GM12878 (cell line): Measurements from ENCODE around the gene SERHL2. TPM values are rescaled to one million over a fixed set of nuclear protein-coding genes. Genes with fewer than 3 reads are reported as not detected.

Experiments
- BACH1 ChIP-seq: fragments of 450-650 bp; IDR thresholded peaks from 2 replicates; pipeline ENCODE4 v1.6.1; 2017; ENCODE audit warnings: mild to moderate bottlenecking, borderline replicate concordance
- CHD2 ChIP-seq: IDR thresholded peaks from 2 replicates; pipeline ENCODE4 v1.6.1; 2011; ENCODE audit warnings: low read depth, low read length, improper control_type of control experiment, borderline replicate concordance
- CREM ChIP-seq: IDR thresholded peaks from 2 replicates; pipeline ENCODE4 v1.6.1; 2014; ENCODE audit warnings: antibody characterized with exemption, low read depth
- E2F8 ChIP-seq: fragments of 450-650 bp; IDR thresholded peaks from 2 replicates; pipeline ENCODE4 v1.6.1; 2018; ENCODE audit warnings: mild to moderate bottlenecking, low read depth, moderate library complexity; ENCODE audit not compliant: partially characterized antibody
- EGR1 ChIP-seq, 2 experiments: IDR thresholded peaks; 1 replicate in 1 of 2; 2 replicates in 1 of 2; pipeline ENCODE4 v1.6.1; 2011 to 2012; ENCODE audit warnings: low read depth in 2 of 2, low read length in 2 of 2, borderline replicate concordance in 1 of 2, mild to moderate bottlenecking in 1 of 2, moderate library complexity in 1 of 2
- FOXM1 ChIP-seq: IDR thresholded peaks from 2 replicates; pipeline ENCODE4 v1.6.1; 2012; ENCODE audit warnings: low read depth, mild to moderate bottlenecking, inconsistent platforms, low read length, moderate library complexity
- HCFC1 ChIP-seq: fragments of 150-350 bp; IDR thresholded peaks from 2 replicates; pipeline ENCODE4 v1.6.1; 2014; ENCODE audit warnings: low read length
- MEF2A ChIP-seq: IDR thresholded peaks from 2 replicates; pipeline ENCODE4 v1.6.1; 2011; ENCODE audit warnings: low read depth, mild to moderate bottlenecking, low read length, moderate library complexity; ENCODE audit not compliant: insufficient read depth
- MTA2 ChIP-seq: fragments of 450-650 bp; IDR thresholded peaks from 2 replicates; pipeline ENCODE4 v1.6.1; 2016; ENCODE audit warnings: low read depth, mild to moderate bottlenecking, moderate library complexity
- NFIC ChIP-seq: IDR thresholded peaks from 2 replicates; pipeline ENCODE4 v1.6.1; 2012; ENCODE audit warnings: low read depth, mild to moderate bottlenecking, inconsistent platforms, low read length, moderate library complexity
- RFX5 ChIP-seq: IDR thresholded peaks from 2 replicates; pipeline ENCODE4 v1.6.1; 2011; ENCODE audit warnings: low read depth, low read length, improper control_type of control experiment
- YBX1 ChIP-seq: fragments of 450-650 bp; IDR thresholded peaks from 2 replicates; pipeline ENCODE4 v1.6.1; 2016; ENCODE audit warnings: antibody characterized with exemption
- ZNF24 ChIP-seq: fragments of 450-650 bp; IDR thresholded peaks from 2 replicates; pipeline ENCODE4 v1.6.1; 2017; ENCODE audit warnings: antibody characterized with exemption, mild to moderate bottlenecking
- ZNF687 ChIP-seq: fragments of 450-650 bp; IDR thresholded peaks from 2 replicates; pipeline ENCODE4 v1.6.1; 2017; ENCODE audit warnings: mild to moderate bottlenecking, moderate library complexity
- polyA plus RNA-seq, 11 experiments: library from polyadenylated mRNA; depleted of rRNA in 4 of 11; unstranded in 6 of 11; stranded (reverse) in 5 of 11; fragments of >200 nt; fragmentation: Nextera tagmentation in 4 of 11; fragmentation: Illumina TruSeq in 1 of 11; extraction: Ambion mirVana in 4 of 11; extraction: Trizol in 1 of 11; gene quantifications; 1 replicate in 1 of 11; 2 replicates in 10 of 11; pipeline versions ENCODE4 v1.2.1 to v1.2.3, GENCODE V29; 2011 to 2016; ENCODE audit warnings: inconsistent platforms in 2 of 11, missing spikeins in 2 of 11, low read depth in 1 of 11
- total RNA-seq, 4 experiments: library from RNA; depleted of rRNA in 3 of 4; stranded (reverse); fragments of >200 nt in 3 of 4; fragmentation: Illumina TruSeq in 1 of 4; extraction: Trizol in 1 of 4; gene quantifications; 2 replicates each; pipeline versions ENCODE4 v1.2.1 to v1.2.3, GENCODE V29; 2013 to 2021
- TF ChIP-seq, protein P1 (sequence below): fragments of 450-650 bp; IDR thresholded peaks from 2 replicates; pipeline ENCODE4 v1.6.1; 2014; ENCODE audit warnings: mild to moderate bottlenecking
- TF ChIP-seq, protein P2 (sequence below), 3 experiments: IDR thresholded peaks in 2 of 3; conservative IDR thresholded peaks in 1 of 3; 2 replicates each; pipeline ENCODE4 v1.5.1; 2011; ENCODE audit warnings: low read depth in 3 of 3, low read length in 3 of 3, mild to moderate bottlenecking in 3 of 3, control low read depth in 2 of 3, moderate library complexity in 2 of 3, inconsistent platforms in 1 of 3, mixed read lengths in 1 of 3; ENCODE audit not compliant: control insufficient read depth in 2 of 3, insufficient read depth in 1 of 3; ENCODE audit errors: extremely low read depth in 1 of 3
- TF ChIP-seq, protein P3 (sequence below): IDR thresholded peaks from 2 replicates; pipeline ENCODE4 v1.6.1; 2011; ENCODE audit warnings: low read depth, low read length, improper control_type of control experiment, borderline replicate concordance

Gene SERHL2
- total and polyA plus RNA-seq, 10 of the 15 experiments (the other 5 are each of a cell fraction or from before 2014, with no cell fraction given) = 0.63 to 2.0 (median 1.2) TPM

DNA sequence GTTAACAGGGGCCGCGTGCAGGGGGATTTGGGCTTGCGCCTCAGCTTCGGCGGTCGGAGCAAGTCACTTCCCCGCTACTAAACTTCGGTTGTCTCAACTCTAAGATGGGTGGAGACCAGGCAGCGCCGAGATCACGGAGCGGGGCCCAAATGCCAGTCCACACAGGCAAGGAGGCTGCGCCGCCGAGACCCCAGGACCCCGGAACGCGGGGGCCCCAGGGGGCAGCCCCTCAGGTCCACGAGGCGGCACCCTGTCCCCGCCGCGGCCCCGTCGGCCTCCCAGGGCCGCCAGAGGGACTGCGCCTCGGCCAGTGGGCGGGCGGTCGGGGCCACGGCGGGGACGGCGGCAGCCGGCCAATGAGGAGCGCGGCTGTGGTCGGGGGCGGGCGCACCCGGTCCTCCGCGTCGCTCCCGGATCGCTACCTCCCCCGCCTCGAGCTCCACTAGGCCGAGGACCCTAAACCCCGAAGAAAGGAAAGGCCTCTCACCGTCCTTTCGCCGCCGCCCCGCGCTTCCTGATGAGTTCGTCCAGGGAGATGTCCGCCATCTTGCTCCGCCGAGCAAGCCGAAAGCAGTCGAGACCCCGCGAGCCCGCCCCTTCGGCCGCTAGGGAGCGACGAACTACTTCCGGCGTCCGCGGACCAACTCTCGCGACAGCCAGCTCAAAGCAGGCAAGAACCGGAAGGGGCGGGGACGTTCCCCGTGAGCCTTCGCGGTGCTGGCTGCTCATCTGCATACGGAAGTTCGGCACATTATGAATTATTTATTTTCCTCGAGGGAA is 60.7 kb downstream of the SERHL2 start, which contains the start of gene POLDIP3 (continued):
- TF ChIP-seq E2F8 = no peak
- TF ChIP-seq CREM = peak; percentile 44; the same call in 1 of the 2 replicates
- TF ChIP-seq MTA2 = no peak
- no peak for TF ChIP-seq FOXM1
- TF ChIP-seq, protein P1, sequence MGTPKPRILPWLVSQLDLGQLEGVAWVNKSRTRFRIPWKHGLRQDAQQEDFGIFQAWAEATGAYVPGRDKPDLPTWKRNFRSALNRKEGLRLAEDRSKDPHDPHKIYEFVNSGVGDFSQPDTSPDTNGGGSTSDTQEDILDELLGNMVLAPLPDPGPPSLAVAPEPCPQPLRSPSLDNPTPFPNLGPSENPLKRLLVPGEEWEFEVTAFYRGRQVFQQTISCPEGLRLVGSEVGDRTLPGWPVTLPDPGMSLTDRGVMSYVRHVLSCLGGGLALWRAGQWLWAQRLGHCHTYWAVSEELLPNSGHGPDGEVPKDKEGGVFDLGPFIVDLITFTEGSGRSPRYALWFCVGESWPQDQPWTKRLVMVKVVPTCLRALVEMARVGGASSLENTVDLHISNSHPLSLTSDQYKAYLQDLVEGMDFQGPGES = no peak
- TF ChIP-seq YBX1 = no peak
- TF ChIP-seq, protein P2, sequence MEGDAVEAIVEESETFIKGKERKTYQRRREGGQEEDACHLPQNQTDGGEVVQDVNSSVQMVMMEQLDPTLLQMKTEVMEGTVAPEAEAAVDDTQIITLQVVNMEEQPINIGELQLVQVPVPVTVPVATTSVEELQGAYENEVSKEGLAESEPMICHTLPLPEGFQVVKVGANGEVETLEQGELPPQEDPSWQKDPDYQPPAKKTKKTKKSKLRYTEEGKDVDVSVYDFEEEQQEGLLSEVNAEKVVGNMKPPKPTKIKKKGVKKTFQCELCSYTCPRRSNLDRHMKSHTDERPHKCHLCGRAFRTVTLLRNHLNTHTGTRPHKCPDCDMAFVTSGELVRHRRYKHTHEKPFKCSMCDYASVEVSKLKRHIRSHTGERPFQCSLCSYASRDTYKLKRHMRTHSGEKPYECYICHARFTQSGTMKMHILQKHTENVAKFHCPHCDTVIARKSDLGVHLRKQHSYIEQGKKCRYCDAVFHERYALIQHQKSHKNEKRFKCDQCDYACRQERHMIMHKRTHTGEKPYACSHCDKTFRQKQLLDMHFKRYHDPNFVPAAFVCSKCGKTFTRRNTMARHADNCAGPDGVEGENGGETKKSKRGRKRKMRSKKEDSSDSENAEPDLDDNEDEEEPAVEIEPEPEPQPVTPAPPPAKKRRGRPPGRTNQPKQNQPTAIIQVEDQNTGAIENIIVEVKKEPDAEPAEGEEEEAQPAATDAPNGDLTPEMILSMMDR (IDR thresholded peaks at IDR 0.05 in 2 of 3, conservative IDR thresholded peaks at IDR 0.05 in 1 of 3; ENCODE audit: control insufficient read depth in 2 of 3, extremely low read depth in 1 of 3, insufficient read depth in 1 of 3, low read depth in 3 of 3, low read length in 3 of 3) = peak; percentile 5 to 38 (median 36); a peak in 4 of 6 replicates
- peak; percentile 83; the same call in 1 of the 2 replicates for TF ChIP-seq ZNF687
- 0 out of 2 replicates have a peak, but pooled peaks have one; percentile 21 for TF ChIP-seq ZNF24
- TF ChIP-seq MEF2A = no peak
- TF ChIP-seq RFX5 = no peak
- peak; percentile 100 for TF ChIP-seq CHD2
- TF ChIP-seq HCFC1 = peak; percentile 64
- TF ChIP-seq, protein P3, sequence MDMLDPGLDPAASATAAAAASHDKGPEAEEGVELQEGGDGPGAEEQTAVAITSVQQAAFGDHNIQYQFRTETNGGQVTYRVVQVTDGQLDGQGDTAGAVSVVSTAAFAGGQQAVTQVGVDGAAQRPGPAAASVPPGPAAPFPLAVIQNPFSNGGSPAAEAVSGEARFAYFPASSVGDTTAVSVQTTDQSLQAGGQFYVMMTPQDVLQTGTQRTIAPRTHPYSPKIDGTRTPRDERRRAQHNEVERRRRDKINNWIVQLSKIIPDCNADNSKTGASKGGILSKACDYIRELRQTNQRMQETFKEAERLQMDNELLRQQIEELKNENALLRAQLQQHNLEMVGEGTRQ = no peak
- no peak for TF ChIP-seq NFIC
- peak in 1 of 2 experiments; percentile 66; a peak in 2 of 3 replicates for TF ChIP-seq EGR1 (IDR thresholded peaks at IDR 0.05; ENCODE audit: borderline replicate concordance in 1 of 2, low read depth in 2 of 2, low read length in 2 of 2)
- TF ChIP-seq BACH1 = peak; percentile 85
